Fibroblast of lung (primary cell): ENCODE measurements around the gene GRID1.

Experiments
- CTCF ChIP-seq, 2 donors: IDR thresholded peaks in 1 of 2; conservative IDR thresholded peaks in 1 of 2; 1 replicate in 1 of 2; 2 replicates in 1 of 2; pipeline ENCODE4 v1.5.1; 2011 to 2012; ENCODE audit warnings: low read length in 2 of 2, control low read depth in 1 of 2, inconsistent platforms in 1 of 2, low read depth in 1 of 2, mild to moderate bottlenecking in 1 of 2
- EZH2 ChIP-seq: IDR thresholded peaks from 2 replicates; pipeline ENCODE4 v1.5.1; 2012; ENCODE audit warnings: low read length, control low read depth, mild to moderate bottlenecking; ENCODE audit errors: missing control alignments

DNA sequence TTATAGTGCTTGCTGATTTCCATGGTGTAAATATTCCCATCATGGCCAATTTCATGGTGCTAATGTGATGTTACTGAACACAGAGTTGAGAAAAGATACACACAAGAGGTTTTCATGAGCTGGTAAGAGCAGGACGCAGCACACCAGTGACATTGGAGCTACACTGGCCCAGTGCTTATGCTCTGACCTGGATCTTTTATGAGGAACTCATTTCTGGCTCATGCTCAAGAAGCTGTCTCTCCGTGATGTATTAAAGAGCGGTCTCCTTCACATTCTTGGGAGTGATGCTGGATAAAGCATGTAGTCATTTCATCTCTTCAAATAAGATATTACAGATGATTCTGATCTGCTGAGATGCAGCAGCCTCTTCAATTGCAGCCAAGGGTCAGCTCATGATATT, 785.2 kb downstream of the GRID1 start:
- TF ChIP-seq CTCF (conservative IDR thresholded peaks at IDR 0.05 in 1 of 2, IDR thresholded peaks at IDR 0.05 in 1 of 2; ENCODE audit: low read depth in 1 of 2, low read length in 2 of 2) (no peak), EZH2 (no peak)
